Panc1 (cell line): ENCODE data around the gene ALG12. TPM values are rescaled to one million over a fixed set of nuclear protein-coding genes. Genes with fewer than 3 reads are reported as not detected.

ENCODE experiments used
- ATAC-seq: fragments of 200-7000 bp; cut with Tn5 transposase; 2 replicates; pipeline ENCODE4 v1.9.1; 2020; ENCODE audit warnings: mild to moderate bottlenecking, moderate library complexity
- BruUV-seq: library from RNA; stranded (reverse); fragments of 400-500 nt; replicated peaks from 2 replicates; lab custom pipeline; 2021; lab: Mats Ljungman, UMichigan
- CTCF ChIA-PET: fragments of 300-600 bp; sonication (Branson Sonifier 250); formaldehyde crosslinking; loops from one replicate; lab custom pipeline; 2022; ENCODE audit warnings: antibody characterized with exemption; lab: Charles Lee
- POLR2A ChIA-PET: fragments of 300-600 bp; sonication (Branson Sonifier 250); formaldehyde crosslinking; loops from one replicate; lab custom pipeline; 2022; ENCODE audit warnings: antibody characterized with exemption; lab: Charles Lee
- DNase-seq: peaks from one replicate; pipeline ENCODE4 v3.0.0-alpha.2; 2010; ENCODE audit warnings: low read depth, low spot score
- H3K27ac ChIP-seq: 2 replicates; pipeline ENCODE4 v1.5.1; 2011; ENCODE audit warnings: mild to moderate bottlenecking, low read length, inconsistent platforms
- H3K27me3 ChIP-seq: fragments of 200-500 bp; sonication (Bioruptor generic); 2 replicates; pipeline ENCODE4 v1.6.0; 2014; ENCODE audit warnings: low read length, inconsistent platforms; ENCODE audit not compliant: control insufficient read depth, insufficient read depth
- H3K36me3 ChIP-seq: fragments of 200-500 bp; sonication (Bioruptor generic); 2 replicates; pipeline ENCODE4 v1.5.1; 2014; ENCODE audit warnings: inconsistent platforms, mild to moderate bottlenecking, low read length, moderate library complexity; ENCODE audit not compliant: control insufficient read depth, insufficient read depth
- H3K4me1 ChIP-seq: 2 replicates; pipeline ENCODE4 v1.5.1; 2011; ENCODE audit warnings: inconsistent platforms, mild to moderate bottlenecking, low read length, moderate library complexity; ENCODE audit not compliant: control insufficient read depth, insufficient read depth
- H3K4me3 ChIP-seq, 2 experiments: 2 replicates each; pipeline ENCODE4 v1.5.1; 2011 to 2012; ENCODE audit warnings: low read depth in 2 of 2, low read length in 2 of 2, mild to moderate bottlenecking in 2 of 2, inconsistent platforms in 1 of 2, moderate library complexity in 1 of 2
- H3K9me3 ChIP-seq: fragments of 200-500 bp; sonication (Bioruptor generic); 2 replicates; pipeline ENCODE4 v1.5.1; 2014; ENCODE audit warnings: low read depth, mild to moderate bottlenecking, inconsistent platforms, low read length, moderate library complexity; ENCODE audit not compliant: control insufficient read depth, insufficient read depth
- CTCF ChIP-seq: fragments of 450-650 bp; IDR thresholded peaks from 2 replicates; pipeline ENCODE4 v1.5.1; 2017; ENCODE audit warnings: mild to moderate bottlenecking
- POLR2AphosphoS5 ChIP-seq: IDR thresholded peaks from 2 replicates; pipeline ENCODE4 v1.6.1; 2012; ENCODE audit warnings: mild to moderate bottlenecking, low read depth, low read length, moderate library complexity
- REST ChIP-seq, 2 experiments: IDR thresholded peaks; 2 replicates each; pipeline ENCODE4 v1.6.1; 2011 to 2012; ENCODE audit warnings: low read depth in 2 of 2, control low read depth in 1 of 2, low read length in 1 of 2, mild to moderate bottlenecking in 1 of 2, moderate library complexity in 1 of 2; ENCODE audit not compliant: insufficient read depth in 1 of 2
- SIN3A ChIP-seq: IDR thresholded peaks from 2 replicates; pipeline ENCODE4 v1.6.1; 2012; ENCODE audit warnings: low read depth, mild to moderate bottlenecking, low read length, moderate library complexity, borderline replicate concordance; ENCODE audit not compliant: insufficient read depth
- TCF7L2 ChIP-seq: IDR thresholded peaks from 2 replicates; pipeline ENCODE4 v1.6.1; 2011; ENCODE audit warnings: mild to moderate bottlenecking, low read depth, low read length, inconsistent platforms
- in situ Hi-C: cut with HindIII; loops from 2 replicates; pipeline ENCODE4 v1.10.0; 2016; ENCODE audit warnings: low sequenced_read_pairs, low pct_unique_long_range_greater_than_20kb
- intact Hi-C: fragments of 100-400 bp; cut with micrococcal nuclease; formaldehyde crosslinking; loops from one replicate; pipeline ENCODE4 v1.10.0; 2022; ENCODE audit not compliant: unreplicated experiment
- total RNA-seq: library from RNA; stranded (reverse); gene quantifications from one replicate; pipeline ENCODE4 v1.2.1, GENCODE V29; 2021; ENCODE audit not compliant: unreplicated experiment

The ALG12 gene
- total RNA-seq, 1 experiment from 2014 or later, result 23.4 TPM

GRCh38 chr22:49856766-49857618 is 61.2 kb downstream of the ALG12 start:
- in situ Hi-C loops, result no loop called here
- Histone ChIP-seq H3K27me3 (no peaks in the 10 kb centered on the region), H3K4me3 (no peak overlapping the region), H3K27ac (no peak overlapping the region), H3K36me3 (peaks cover 5% of the 10 kb centered on the region; the same call in 1 of the 2 replicates), H3K4me1 (peaks cover 26% of the 10 kb centered on the region), H3K9me3 (no peaks in the 10 kb centered on the region)
- TF ChIP-seq REST (IDR thresholded peaks at IDR 0.05; ENCODE audit: insufficient read depth in 1 of 2, low read depth in 2 of 2, low read length in 1 of 2), result no peak
- TF ChIP-seq POLR2AphosphoS5, result no peak
- no peak for TF ChIP-seq TCF7L2
- no peak for TF ChIP-seq SIN3A
- no peak for TF ChIP-seq CTCF
- ATAC-seq (no peak), DNase-seq (no peak)
- ChIA-PET POLR2A (no interaction called here), CTCF (no interaction called here)
- intact Hi-C loops, result no loop called here
- no TSS peak for BruUV-seq

- BruUV-seq, result no TSS peak
- intact Hi-C loops, result no loop called here
- CTCF ChIA-PET, result no interaction called here
Measured at GRCh38 chr22:49856343-49856742, 61.9 kb downstream of the ALG12 start.

More at GRCh38 chr22:49856343-49856742, 61.9 kb downstream of the ALG12 start:
- Histone ChIP-seq H3K9me3 (no peaks in the 10 kb centered on the region), H3K4me1 (peaks cover 23% of the 10 kb centered on the region), H3K27me3 (no peaks in the 10 kb centered on the region), H3K36me3 (peaks cover 5% of the 10 kb centered on the region; the same call in 1 of the 2 replicates), H3K4me3 (no peak overlapping the region), H3K27ac (no peak overlapping the region)
- TF ChIP-seq REST (IDR thresholded peaks at IDR 0.05; ENCODE audit: insufficient read depth in 1 of 2, low read depth in 2 of 2, low read length in 1 of 2) (no peak), TCF7L2 (no peak), CTCF (no peak), POLR2AphosphoS5 (no peak), SIN3A (no peak)
- ATAC-seq (no peak), DNase-seq (no peak)
- in situ Hi-C loops, result no loop called here
- POLR2A ChIA-PET, result no interaction called here
